Stimulated activated CD8-positive, alpha-beta memory T cell treated with anti-CD3 and anti-CD28 coated beads, Interleukin-7, amount 100 ng/mL, for 1 hour (primary cell): ENCODE data around the gene MOV10L1.

Experiments used
- DNase-seq, 2 donors: peaks; one replicate each; pipeline ENCODE4 v3.0.0-alpha.2; 2020; ENCODE audit warnings: low read depth in 2 of 2

Gene MOV10L1

DNA sequence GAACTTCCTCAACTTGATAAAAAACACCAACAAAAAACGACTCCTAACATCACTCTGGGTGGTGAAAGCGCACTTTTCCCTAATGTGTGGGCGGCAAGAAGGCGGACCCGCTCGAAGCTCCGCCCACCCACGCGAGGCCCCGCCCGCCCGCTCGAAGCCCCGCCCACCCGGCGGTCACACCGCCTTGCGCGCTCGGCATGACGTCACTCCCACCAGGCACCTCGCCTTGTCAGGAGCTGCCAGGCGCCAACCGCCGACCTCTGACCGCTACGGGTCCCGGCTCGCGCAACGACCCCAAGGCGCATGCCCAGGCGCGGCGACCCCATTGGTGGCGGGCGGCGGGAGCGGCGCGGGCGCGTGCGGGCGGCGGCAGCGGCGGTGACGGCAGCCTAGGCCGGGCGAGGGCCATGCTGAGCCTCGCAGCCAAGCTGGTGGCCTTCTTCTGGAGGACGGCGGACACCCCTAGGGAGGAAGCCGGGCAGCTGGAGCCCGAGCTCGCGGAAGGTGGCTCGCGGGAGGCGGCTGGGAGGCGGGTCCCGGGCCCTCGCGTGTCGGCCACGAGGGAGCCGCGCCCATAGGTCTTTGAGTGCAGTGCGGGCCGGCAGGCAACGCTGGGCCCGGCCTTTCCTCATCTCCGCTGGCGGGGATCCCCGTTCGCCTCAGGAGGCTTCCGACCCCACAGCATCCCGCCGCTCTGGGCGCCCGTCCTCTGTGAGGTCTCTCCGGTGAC, at the start of gene MOV10L1:
TSS of gene MOV10L1 (plus strand) at position 325 of the 730 bp plus-strand sequence. CDS start at position 408, 83 bp downstream.
- DNase-seq: no peak

DNA sequence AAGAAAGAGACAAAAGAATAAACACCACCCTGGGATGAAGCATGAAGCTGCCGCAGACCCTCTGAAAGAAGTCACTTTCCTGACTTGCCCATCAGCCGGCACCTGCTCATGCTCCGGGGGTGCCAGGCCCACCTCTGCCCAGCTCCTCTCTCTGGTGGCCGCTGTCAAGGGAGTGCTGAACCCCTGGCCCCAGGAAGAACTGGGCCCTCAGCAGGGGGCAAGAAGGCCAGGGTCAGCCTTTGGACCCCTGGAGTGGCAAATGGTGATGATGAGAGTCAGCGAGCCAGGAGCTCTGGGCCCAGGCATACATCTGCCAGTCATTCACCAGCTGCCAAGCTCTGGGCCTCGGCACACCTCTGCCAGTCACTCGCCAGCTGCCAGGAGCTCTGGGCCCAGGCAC, 49.1 kb upstream of the MOV10L1 start:
- DNase-seq: no peak

DNA sequence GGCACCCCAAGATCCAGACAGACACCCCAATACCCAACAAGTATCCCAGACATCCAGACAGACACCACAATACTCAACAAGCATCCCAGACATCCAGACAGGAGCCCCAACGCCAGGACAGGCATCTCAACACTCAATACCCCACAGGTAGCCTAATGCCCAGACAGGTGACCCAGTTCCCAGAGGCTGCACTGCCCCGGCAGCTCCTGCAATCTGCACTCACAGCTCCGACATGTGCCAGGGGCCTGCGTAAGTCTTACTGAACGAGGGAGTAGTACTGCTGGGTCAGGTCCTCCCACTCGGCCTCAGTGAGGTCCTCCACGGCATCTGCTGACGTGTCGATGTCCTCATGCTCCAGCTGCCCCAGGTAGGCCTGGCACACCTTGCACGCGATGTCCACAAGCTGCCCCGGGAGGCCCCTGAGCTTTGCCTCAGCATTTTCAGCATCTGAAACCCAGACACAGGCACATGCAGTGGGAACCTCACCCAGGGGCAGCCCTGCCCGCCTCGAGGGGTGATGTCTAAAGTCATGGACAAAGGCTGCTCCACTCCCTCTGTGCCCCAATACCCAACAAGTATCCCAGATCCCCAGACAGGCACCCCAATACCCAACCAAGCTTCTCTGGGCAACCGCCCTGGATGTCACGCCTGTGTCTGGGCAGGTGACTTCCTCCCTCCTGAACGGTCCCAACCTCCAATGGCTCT, 48.3 kb upstream of the MOV10L1 start:
- DNase-seq: no peak

DNA sequence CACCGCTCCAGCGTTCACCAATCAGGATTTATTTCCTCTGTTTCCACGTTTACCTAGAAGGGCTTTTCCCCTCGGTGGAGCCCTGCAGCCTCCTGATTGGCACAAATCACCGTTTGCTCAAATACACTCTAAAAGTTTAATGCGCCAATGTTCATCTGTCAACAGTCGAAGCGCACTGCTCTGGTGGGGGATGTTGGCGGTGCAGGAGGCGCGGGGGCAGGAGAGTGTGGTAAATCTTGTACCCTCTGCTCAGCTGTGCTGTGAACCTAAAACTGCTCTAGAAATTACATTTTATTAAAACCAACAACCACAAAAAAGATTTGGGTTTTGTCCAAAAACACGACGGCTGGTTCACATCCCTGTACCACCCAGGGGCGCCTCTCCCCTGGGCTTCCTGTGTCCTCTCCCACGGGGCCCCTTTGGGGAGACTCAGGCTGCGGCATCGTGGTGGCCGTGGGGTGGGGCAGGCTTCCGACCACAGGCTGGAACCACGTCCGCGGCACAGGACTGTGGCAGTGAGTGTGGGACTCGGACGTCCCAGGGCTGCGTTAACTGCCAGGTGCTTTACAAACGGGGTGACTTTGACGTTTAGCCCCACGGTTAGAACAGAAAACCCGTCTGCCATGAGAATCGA, 45.2 kb upstream of the MOV10L1 start:
- DNase-seq: no peak

DNA sequence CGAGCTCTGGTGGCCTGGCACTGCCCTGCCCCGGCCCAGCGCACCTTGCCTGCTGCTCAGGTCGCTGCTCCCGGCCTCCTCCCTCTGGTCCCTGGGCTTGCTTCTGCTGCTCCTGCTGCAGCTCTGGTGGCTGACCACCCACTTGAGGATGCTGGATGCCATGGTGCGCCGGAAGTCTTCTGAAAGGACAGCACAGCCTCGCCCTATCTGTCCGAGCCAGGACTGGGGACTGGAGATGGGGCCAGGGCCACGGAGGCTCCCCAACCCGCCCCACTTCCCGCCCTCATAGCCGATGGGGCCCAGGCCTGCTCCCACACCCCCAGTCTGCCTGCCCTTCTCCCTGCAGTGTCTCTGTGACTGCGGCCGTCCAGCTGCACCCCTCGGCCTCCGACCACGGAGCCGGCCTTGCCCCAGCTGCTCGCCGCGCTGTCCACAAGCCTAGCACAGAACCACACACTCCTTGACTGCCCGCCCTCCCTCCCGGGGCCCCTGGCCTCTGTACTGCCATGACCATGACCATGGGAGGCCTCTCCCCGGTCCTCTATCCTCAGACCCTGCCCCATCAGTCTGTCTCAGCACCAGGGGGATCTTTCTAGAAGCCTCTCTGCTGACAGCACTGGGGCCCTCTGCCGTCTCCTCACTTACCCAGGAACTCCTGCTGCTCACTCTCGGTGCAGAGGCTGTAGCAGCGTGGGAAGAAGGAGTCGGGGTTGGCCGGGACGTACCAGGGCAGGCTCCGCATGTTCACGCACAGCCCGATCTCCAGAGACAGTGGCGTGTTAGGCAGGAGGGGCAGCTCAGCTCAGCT, 44.4 kb upstream of the MOV10L1 start:
- DNase-seq: no peak

DNA sequence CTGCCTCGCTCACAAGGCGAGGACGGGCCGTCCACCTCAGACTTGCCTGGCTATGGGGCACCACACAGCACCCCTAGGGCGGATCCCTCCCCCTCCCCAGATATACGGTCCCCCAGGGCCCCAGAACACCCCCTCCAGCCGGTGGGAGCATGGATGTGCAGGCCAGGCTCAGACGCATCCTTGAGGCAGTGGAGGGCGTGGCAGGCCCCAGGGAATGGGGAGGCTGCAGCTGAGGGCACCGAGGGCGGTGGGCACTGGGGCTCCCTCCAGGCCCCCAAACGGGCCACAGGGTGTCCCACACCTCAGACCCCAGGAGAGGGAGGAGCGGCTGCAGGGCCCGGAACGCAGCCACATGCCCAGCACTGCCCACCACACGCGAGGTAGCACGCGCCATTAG, 43.8 kb upstream of the MOV10L1 start:
- no peak for DNase-seq

DNA sequence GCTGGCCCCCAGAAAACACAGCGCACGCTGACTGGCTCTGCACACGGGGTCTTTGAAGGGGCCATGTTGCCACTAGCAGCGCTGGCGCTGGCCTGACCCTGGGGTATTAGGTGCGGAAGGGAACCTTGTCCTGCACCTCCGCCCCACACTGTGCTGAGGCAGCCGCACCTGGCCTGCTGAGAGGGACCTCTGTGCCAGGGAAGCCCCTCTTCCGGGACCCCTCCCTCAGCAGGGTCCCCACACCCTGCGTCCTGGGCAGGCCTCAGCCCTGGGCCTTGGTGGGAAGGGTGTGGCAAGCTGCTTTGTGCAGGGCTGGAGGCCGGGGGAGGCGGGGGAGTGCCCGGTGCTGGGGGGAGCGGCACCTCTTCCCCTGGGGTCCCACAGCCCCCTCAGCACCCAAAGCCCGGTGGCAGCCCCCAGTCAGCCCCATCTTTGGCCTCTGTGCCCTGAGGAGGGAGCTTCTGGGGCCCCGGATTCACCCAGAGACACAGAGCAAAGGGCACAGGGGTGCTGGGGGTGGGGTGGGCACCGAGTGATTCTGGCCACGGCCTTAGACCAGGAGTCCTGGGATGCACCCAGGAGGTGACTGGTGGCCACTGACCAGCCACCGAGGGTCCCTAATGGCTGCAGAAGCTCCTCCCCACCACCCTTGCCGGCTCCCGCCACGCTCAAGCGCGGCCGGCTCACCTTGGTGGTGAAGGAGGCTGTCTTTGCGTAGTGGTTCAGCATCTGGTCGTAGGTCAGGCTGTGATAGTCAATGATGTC, 43.1 kb upstream of the MOV10L1 start:
- no peak for DNase-seq

DNA sequence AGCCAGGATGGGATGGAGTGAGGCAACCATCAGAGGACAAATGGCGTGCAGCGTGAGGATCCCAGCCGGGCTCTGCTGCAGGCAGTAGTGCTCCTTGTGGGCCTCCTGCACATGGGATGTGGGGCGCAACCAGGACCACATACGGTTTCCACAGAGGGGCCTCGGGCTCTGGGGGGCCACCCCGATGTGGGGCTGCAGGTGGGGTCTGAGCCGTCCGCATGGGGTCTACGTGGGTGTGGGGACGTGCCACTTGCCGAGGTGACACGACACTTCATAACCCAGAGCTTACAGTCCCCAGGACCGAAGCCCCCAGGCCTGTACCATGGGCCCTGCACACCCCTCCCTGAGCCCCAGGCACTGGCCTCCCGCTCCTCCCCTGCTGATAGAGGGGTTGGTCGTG, 42.5 kb upstream of the MOV10L1 start:
- DNase-seq: no peak

DNA sequence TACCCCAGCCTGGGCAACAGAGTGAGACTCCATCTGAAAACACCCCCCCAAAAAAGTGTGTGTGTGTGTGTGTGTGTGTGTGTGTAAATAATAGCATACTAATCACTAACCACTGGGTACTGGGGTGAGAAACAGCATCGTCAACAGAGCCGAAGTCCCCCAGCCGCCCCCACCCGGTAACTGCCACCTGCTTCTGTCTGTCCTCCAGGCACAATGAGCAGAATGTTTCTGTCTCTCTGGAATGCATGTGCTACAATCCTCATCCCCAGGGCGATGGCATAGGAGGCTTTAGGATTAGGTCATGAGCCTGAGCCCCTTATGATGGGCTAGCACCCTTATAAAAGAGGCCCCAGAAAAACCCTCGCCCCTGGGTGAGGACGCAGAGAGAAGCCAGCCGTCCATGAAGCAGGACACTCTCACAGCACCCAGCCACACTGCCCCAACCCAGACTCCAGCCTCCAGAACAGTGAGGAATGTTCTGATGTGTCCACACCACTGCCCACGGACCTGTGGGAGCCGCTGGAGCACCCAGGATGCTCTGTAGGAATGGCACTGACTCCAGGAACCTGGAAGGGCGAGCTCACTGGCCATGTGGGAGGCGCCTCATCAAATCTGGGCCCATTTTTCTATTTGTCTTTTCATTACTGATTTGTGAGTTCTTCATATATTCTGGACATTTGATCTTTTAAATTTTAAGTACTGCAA, 41.6 kb upstream of the MOV10L1 start:
- DNase-seq: no peak

DNA sequence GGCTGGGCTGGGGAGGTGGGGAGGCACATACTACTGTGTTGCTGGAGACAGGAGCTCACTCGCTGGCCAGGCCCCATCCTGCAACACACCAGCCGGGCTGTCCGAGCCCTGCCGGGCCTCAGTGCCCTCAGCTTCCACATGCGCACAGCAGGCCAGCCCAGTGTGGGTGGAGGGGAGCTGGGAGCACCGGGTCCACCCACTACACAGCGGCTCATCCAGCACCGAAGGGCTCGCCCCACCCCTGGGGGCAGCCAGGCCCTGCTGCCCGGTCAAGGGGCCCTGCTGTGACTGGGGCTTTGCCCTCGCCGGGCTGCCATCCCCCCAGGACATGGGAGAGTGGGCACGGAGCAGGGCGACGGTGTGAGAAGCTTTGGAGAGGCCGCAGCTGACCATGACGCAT, 41.0 kb upstream of the MOV10L1 start:
- no peak for DNase-seq

DNA sequence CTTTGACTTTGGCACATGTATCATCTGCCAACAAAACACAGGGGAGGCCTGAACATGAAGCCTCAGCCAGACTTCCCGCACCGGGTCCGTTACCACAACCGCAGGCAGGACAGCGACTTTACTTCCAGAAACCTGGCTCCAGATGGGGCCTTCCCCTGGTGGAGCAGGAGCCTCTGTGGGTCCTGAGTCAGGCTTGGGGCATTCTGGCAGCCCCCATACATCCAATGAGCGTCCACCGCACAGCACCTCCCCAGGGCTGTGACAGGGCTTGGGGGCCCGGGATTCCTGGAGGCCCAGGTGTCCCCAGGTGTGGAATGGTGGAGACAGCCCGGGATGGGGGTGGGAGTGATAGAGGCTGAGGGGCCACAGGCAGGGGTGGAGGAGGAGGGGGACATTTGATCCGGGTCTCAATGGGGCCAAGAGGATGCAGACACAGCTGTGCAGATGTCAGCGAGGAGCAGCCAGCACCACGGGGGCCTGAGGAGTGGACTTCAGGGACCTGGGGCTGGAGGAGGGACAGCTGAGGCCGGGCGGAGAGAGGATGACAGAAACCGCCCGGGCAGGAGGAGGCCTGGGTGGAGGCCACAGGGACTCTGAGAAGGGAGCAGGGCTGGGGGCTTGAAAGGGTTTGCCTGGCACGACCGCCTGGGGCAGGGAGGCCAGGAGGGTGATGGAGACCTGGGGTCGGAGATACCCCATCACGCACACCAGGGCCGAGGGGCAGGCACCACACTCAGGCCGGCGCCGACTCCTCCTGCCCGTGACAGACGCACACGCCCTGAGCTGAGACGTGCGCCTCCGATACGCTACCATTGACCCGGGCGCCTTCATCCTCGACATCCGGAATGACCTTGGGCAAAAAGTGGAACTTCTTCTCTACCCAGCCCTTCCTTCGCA, 40.3 kb upstream of the MOV10L1 start:
- no peak for DNase-seq

DNA sequence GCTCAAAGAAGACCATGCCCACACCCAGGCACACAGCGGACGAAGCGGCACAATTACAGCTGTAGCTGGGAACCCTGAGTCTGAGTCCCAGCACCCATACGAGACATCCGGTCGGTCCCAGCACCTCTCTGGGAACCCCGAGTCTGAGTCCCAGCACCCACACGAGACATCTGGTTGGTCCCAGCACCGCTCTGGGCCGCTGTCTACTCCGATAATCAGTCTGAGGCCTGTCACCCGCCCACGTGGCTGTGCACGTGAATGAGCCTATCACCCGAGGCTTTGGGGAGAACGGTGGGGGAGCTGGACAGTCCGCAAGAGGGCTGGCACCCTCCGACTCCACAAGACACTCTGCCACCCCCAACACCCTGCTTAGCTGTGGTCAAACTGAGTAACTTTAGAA, 37.9 kb upstream of the MOV10L1 start:
- no peak for DNase-seq

DNA sequence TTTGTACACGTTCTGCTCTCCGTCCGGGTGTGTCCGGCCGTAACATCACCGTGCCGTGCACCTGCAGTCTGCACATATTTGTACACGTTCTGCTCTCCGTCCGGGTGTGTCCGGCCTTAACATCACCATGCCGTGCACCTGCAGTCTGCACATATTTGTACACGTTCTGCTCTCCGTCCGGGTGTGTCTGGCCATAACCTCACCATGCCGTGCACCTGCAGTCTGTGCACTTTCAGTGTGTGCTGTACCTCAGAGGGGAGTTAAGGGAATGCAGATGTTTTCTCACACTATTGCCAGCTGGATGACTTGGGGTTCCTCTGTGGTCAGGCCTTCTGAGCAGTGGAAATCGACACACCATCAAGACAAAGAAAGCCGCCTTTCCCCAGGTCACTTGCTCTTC, 35.9 kb upstream of the MOV10L1 start:
- DNase-seq: no peak

DNA sequence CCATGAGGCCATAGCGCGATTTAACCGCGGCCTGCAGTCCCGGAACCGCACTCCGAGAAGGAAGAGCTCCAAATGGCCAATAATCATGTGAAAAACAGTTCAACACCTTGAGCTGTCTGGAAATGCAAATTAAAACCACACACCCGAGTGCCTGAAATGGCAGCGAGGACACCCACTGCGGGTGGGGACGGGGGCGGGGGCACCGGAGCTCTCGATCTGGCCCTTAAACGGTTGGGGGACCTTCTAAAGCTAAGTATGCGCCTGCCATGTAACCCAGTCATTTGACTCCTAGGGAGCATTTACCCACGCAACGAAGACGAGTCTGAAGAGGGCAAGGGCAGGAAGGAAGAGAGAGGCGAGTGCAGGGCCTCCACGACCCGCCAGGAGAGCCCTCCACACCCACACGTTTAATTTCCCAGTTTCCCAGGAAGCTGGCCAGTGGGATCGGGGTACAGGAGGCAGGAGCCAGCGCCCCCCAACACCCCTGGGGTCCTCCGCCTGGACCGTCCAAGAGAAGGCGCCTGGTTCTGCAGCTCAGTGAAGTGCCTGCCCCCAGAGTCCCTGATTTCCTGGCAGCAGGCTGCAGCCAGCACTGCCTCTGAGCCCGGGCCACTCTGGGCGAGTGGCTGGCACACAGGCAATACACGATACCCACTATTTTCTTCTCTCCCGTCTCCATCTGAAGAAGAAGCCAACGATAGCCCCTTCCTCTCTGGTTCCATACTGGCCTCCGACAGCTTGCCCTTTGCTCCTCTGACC, 33.4 kb upstream of the MOV10L1 start:
- no peak for DNase-seq

DNA sequence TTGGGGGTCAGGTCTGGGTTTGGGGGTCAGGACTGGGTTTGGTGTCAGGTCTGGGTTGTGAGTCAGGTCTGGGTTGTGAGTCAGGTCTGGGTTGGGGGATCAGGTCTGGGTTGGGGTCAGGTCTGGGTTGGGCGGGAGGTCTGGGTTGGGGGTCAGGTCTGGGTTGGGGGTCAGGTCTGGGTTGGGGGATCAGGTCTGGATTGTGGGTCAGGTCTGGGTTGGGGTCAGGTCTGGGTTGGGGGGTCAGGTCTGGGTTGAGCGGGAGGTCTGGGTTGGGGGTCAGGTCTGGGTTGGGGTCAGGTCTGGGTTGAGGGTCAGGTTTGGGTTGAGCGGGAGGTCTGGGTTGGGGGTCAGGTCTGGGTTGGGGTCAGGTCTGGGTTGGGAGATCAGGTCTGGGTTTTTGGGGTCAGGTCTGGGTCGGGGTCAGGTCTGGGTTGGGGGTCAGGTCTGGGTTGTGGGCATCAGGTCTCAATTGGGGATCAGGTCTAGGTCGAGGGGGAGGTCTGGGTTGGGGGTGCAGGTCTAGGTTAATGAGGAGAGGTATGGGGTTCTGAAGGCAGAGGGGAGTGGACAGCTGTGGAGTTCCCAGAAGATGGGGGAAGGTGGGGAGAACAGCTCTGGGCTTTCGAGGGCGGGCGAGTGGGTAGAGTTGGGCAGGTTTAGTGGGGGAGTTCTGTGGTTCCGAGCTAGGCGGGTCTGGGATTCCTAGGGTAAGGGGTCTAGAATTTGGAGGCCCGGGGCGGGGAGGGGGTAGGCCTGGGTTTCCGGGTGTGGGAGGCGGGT, 32.3 kb upstream of the MOV10L1 start:
- no peak for DNase-seq

DNA sequence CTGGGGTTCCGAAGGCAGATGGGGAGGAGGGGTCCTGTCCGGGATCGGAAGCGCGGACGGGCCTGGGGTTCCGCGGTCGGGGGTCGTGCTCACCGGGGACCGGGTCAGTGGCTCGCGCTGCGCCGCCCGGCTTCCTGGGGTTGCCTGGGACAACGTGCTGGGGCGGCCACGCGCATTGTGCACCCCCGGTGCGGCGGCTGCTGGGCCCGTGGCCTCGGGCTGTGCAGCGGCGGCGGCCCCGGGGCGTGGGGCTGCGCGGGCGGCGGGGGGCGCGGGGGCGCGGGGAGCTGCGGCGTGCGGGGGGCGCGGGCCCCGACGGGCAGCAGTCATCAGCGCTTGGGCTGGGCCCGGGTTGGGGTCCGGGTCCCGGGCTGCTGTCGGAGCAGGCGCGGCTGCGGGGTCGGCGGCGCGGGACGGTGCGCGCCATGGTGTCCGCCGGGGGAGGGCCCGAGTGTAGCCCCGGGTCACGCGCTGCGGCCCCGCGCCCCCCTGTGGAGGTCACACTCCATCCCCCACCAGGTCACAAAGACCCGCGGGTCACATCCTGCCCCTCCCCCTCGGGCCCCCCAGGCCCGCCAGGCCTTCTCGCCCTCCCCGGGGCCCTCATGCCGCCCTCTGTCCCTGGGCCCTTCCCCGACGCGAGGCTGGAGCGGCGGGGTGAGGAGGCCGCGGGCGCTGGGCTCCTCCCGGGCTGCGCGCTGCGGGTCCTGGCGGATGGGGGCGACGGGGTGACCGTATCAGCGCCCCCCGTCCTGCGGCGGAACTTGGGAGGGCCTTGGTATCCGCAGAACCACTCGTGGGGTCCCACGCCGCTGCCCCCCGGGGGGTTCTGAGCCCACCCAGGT, 31.5 kb upstream of the MOV10L1 start, which contains the start of gene TTLL8:
TSS of gene TTLL8 (minus strand) at position 238 of the 845 bp plus-strand sequence.
- DNase-seq: no peak
